Stomach (tissue), 4 donors: ENCODE data around the gene MAST4.

Experiments used
- EP300 ChIP-seq: sonication (generic); formaldehyde crosslinking; IDR thresholded peaks from one replicate; pipeline ENCODE4 v1.6.1; 2017; ENCODE audit warnings: antibody characterized with exemption
- POLR2A ChIP-seq, 4 donors: fragments of 450-650 bp; IDR thresholded peaks; one replicate each; pipeline ENCODE4 v1.6.1; 2016; ENCODE audit warnings: antibody characterized with exemption in 4 of 4, control low read depth in 2 of 4, mild to moderate bottlenecking in 1 of 4, moderate library complexity in 1 of 4
- TF ChIP-seq, protein P1 (sequence below), 7 experiments: fragments of 450-650 bp in 4 of 7; fragments of 200-600 bp in 3 of 7; sonication (generic) in 3 of 7; IDR thresholded peaks; one replicate each; pipeline ENCODE4 v1.5.1; 2016 to 2019; ENCODE audit warnings: antibody characterized with exemption in 7 of 7, control low read depth in 2 of 7, mild to moderate bottlenecking in 1 of 7

DNA sequence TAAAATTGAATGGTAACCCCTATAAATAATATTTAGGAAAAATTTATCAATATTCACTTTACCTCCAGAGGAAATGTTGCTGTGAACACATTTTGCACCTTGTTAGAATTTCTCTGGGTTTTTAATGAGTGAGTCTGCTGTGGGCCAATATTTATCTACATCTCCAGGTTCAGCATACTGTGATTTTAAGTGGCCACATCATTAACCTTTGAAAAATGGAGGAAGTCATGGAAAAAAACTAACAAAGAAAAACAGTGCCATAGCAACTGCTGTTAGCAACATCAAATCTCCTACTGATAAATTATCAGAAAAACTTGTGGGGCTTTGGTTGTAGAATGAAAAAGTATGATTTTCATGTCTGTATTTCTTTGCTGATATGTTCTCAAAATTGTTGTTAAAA is 545.5 kb downstream of the MAST4 start:
- TF ChIP-seq, protein P1, sequence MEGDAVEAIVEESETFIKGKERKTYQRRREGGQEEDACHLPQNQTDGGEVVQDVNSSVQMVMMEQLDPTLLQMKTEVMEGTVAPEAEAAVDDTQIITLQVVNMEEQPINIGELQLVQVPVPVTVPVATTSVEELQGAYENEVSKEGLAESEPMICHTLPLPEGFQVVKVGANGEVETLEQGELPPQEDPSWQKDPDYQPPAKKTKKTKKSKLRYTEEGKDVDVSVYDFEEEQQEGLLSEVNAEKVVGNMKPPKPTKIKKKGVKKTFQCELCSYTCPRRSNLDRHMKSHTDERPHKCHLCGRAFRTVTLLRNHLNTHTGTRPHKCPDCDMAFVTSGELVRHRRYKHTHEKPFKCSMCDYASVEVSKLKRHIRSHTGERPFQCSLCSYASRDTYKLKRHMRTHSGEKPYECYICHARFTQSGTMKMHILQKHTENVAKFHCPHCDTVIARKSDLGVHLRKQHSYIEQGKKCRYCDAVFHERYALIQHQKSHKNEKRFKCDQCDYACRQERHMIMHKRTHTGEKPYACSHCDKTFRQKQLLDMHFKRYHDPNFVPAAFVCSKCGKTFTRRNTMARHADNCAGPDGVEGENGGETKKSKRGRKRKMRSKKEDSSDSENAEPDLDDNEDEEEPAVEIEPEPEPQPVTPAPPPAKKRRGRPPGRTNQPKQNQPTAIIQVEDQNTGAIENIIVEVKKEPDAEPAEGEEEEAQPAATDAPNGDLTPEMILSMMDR (IDR thresholded peaks at IDR 0.05): no peak
- no peak for TF ChIP-seq POLR2A (IDR thresholded peaks at IDR 0.05)
- TF ChIP-seq EP300: no peak
